Mesendoderm (in vitro differentiated cells): Measurements from ENCODE around the gene EVL.

Source experiments
- DNase-seq: peaks from one replicate; pipeline ENCODE4 v3.0.0; 2013
- H2AK5ac ChIP-seq: 2 replicates; pipeline ENCODE4 v1.6.1; 2013; ENCODE audit warnings: low read length, inconsistent platforms
- H2BK120ac ChIP-seq: 2 replicates; pipeline ENCODE4 v1.6.1; 2013; ENCODE audit warnings: low read depth, mild to moderate bottlenecking, low read length, moderate library complexity, mixed read lengths
- H2BK15ac ChIP-seq: replicated peaks from 2 replicates; pipeline ENCODE4 v1.6.1; 2013; ENCODE audit warnings: low read depth, mild to moderate bottlenecking, moderate library complexity
- H2BK5ac ChIP-seq: 2 replicates; pipeline ENCODE4 v1.6.1; 2013; ENCODE audit warnings: low read length, inconsistent platforms
- H3K18ac ChIP-seq: 2 replicates; pipeline ENCODE4 v1.6.1; 2013; ENCODE audit warnings: mild to moderate bottlenecking, low read length, mixed read lengths
- H3K23ac ChIP-seq: one replicate; pipeline ENCODE4 v1.6.1; 2013; ENCODE audit warnings: low read length
- H3K27ac ChIP-seq: 2 replicates; pipeline ENCODE4 v1.5.1; 2013; ENCODE audit warnings: low read depth, mild to moderate bottlenecking, inconsistent platforms, low read length, moderate library complexity
- H3K27me3 ChIP-seq: 2 replicates; pipeline ENCODE4 v1.6.1; 2013; ENCODE audit warnings: low read length, control low read depth, mild to moderate bottlenecking, inconsistent platforms; ENCODE audit not compliant: insufficient read depth, poor library complexity
- H3K36me3 ChIP-seq: 2 replicates; pipeline ENCODE4 v1.6.1; 2013; ENCODE audit warnings: low read length, inconsistent platforms; ENCODE audit not compliant: control insufficient read depth, insufficient read depth
- H3K4ac ChIP-seq: one replicate; pipeline ENCODE4 v1.6.1; 2013; ENCODE audit warnings: low read depth, mild to moderate bottlenecking, low read length, moderate library complexity
- H3K4me1 ChIP-seq: 2 replicates; pipeline ENCODE4 v1.6.1; 2013; ENCODE audit warnings: low read depth, low read length, inconsistent platforms; ENCODE audit not compliant: control insufficient read depth
- H3K4me2 ChIP-seq: 2 replicates; pipeline ENCODE4 v1.6.1; 2013; ENCODE audit warnings: low read length
- H3K4me3 ChIP-seq: 2 replicates; pipeline ENCODE4 v1.5.1; 2013; ENCODE audit warnings: mild to moderate bottlenecking, low read length
- H3K56ac ChIP-seq: one replicate; pipeline ENCODE4 v1.6.1; 2013; ENCODE audit warnings: low read length
- H3K79me1 ChIP-seq: 2 replicates; pipeline ENCODE4 v1.6.1; 2013; ENCODE audit warnings: low read length, inconsistent platforms
- H3K79me2 ChIP-seq: 2 replicates; pipeline ENCODE4 v1.6.1; 2013; ENCODE audit warnings: mild to moderate bottlenecking, low read length; ENCODE audit not compliant: control insufficient read depth, insufficient read depth
- H3K9ac ChIP-seq: 2 replicates; pipeline ENCODE4 v1.6.1; 2013; ENCODE audit warnings: low read length, inconsistent platforms
- H4K5ac ChIP-seq: one replicate; pipeline ENCODE4 v1.6.1; 2013; ENCODE audit warnings: low read length
- H4K8ac ChIP-seq: one replicate; pipeline ENCODE4 v1.6.1; 2013; ENCODE audit warnings: low read depth, mild to moderate bottlenecking, control low read depth, low read length, moderate library complexity
- WGBS: extraction: QIAGEN DNeasy Blood & Tissue Kit; methylation state at CpG from one replicate; pipeline ENCODE4 v1.1.7; 2013; ENCODE audit warnings: low lambda C conversion rate, missing lambda C conversion rate; ENCODE audit not compliant: insufficient coverage; ENCODE audit errors: extremely low coverage; 5-methylcytosine and 5-hydroxymethylcytosine counted together

Gene EVL

GRCh38 chr14:100041271-100041670, 24.0 kb upstream of the EVL start:
- no peak overlapping the region for H3K18ac ChIP-seq
- H3K79me1 ChIP-seq: no peaks in the 10 kb centered on the region
- H3K4me2 ChIP-seq: no peak overlapping the region
- no peak overlapping the region for H3K56ac ChIP-seq
- no CpG with 5 or more reads among the region's 2 CpGs for WGBS
- H3K23ac ChIP-seq: no peak overlapping the region
- H3K79me2 ChIP-seq: no peaks in the 10 kb centered on the region
- no peaks in the 10 kb centered on the region for H3K36me3 ChIP-seq
- H2AK5ac ChIP-seq: no peak overlapping the region
- no peaks in the 10 kb centered on the region for H3K27me3 ChIP-seq
- no peak overlapping the region for H3K4ac ChIP-seq
- H3K4me1 ChIP-seq: no peaks in the 10 kb centered on the region
- H2BK120ac ChIP-seq: no peak overlapping the region
- no peak overlapping the region for H3K4me3 ChIP-seq
- H2BK5ac ChIP-seq: no peak overlapping the region
- no peak for DNase-seq
- no peak overlapping the region for H4K8ac ChIP-seq
- no peak overlapping the region for H2BK15ac ChIP-seq
- no peak overlapping the region for H4K5ac ChIP-seq
- no peak overlapping the region for H3K27ac ChIP-seq
- H3K9ac ChIP-seq: no peak overlapping the region

GRCh38 chr14:100042286-100042685, 22.9 kb upstream of the EVL start:
- no peaks in the 10 kb centered on the region for H3K4me1 ChIP-seq
- H3K79me1 ChIP-seq: no peaks in the 10 kb centered on the region
- H4K5ac ChIP-seq: no peak overlapping the region
- no peak overlapping the region for H2BK15ac ChIP-seq
- no peak overlapping the region for H2BK5ac ChIP-seq
- no peak overlapping the region for H3K23ac ChIP-seq
- H3K56ac ChIP-seq: no peak overlapping the region
- H4K8ac ChIP-seq: no peak overlapping the region
- no peak overlapping the region for H3K4me2 ChIP-seq
- H3K4me3 ChIP-seq: no peak overlapping the region
- H3K36me3 ChIP-seq: no peaks in the 10 kb centered on the region
- no peaks in the 10 kb centered on the region for H3K79me2 ChIP-seq
- DNase-seq: no peak
- no CpG with 5 or more reads among the region's 6 CpGs for WGBS
- H3K27me3 ChIP-seq: no peaks in the 10 kb centered on the region
- no peak overlapping the region for H3K9ac ChIP-seq
- H3K4ac ChIP-seq: no peak overlapping the region
- H3K27ac ChIP-seq: no peak overlapping the region
- H3K18ac ChIP-seq: no peak overlapping the region
- no peak overlapping the region for H2BK120ac ChIP-seq
- H2AK5ac ChIP-seq: no peak overlapping the region

- Histone ChIP-seq H3K23ac (no peak overlapping the region), H2BK5ac (no peak overlapping the region), H3K4me3 (no peak overlapping the region), H4K8ac (no peak overlapping the region), H3K9ac (no peak overlapping the region), H4K5ac (no peak overlapping the region), H2BK15ac (no peak overlapping the region), H3K79me1 (no peaks in the 10 kb centered on the region), H3K4me2 (no peak overlapping the region), H2BK120ac (no peak overlapping the region), H2AK5ac (no peak overlapping the region), H3K79me2 (no peaks in the 10 kb centered on the region), H3K4ac (no peak overlapping the region), H3K56ac (no peak overlapping the region), H3K36me3 (no peaks in the 10 kb centered on the region), H3K27me3 (no peaks in the 10 kb centered on the region), H3K27ac (no peak overlapping the region), H3K18ac (no peak overlapping the region), H3K4me1 (no peaks in the 10 kb centered on the region)
- WGBS: no CpG with 5 or more reads among the region's 4 CpGs
- DNase-seq: no peak
These were observed 19.4 kb upstream of the EVL start for GRCh38 chr14:100045642-100046344.

- no peaks in the 10 kb centered on the region for H3K4me1 ChIP-seq
- no peak overlapping the region for H3K4me3 ChIP-seq
- H3K56ac ChIP-seq: no peak overlapping the region
- no peak overlapping the region for H3K18ac ChIP-seq
- no peak overlapping the region for H3K9ac ChIP-seq
- no peak overlapping the region for H3K4ac ChIP-seq
- H2AK5ac ChIP-seq: no peak overlapping the region
- H2BK15ac ChIP-seq: no peak overlapping the region
- H3K4me2 ChIP-seq: no peak overlapping the region
- no peaks in the 10 kb centered on the region for H3K36me3 ChIP-seq
- no peak overlapping the region for H3K23ac ChIP-seq
- H4K5ac ChIP-seq: no peak overlapping the region
- H3K27me3 ChIP-seq: no peaks in the 10 kb centered on the region
- no peaks in the 10 kb centered on the region for H3K79me1 ChIP-seq
- H3K27ac ChIP-seq: no peak overlapping the region
- no peak overlapping the region for H2BK120ac ChIP-seq
- WGBS: no CpG with 5 or more reads among the region's 4 CpGs
- DNase-seq: no peak
- H3K79me2 ChIP-seq: no peaks in the 10 kb centered on the region
- no peak overlapping the region for H2BK5ac ChIP-seq
- H4K8ac ChIP-seq: no peak overlapping the region
These were observed 17.6 kb upstream of the EVL start for GRCh38 chr14:100047600-100047999.

- no CpG with 5 or more reads among the region's 3 CpGs for WGBS
- no peak for DNase-seq
- Histone ChIP-seq H3K4ac (no peak overlapping the region), H2BK15ac (no peak overlapping the region), H3K56ac (no peak overlapping the region), H3K18ac (no peak overlapping the region), H3K27me3 (no peaks in the 10 kb centered on the region), H2AK5ac (no peak overlapping the region), H3K79me2 (no peaks in the 10 kb centered on the region), H3K36me3 (no peaks in the 10 kb centered on the region), H3K79me1 (no peaks in the 10 kb centered on the region), H3K4me2 (no peak overlapping the region), H3K4me3 (no peak overlapping the region), H3K4me1 (no peaks in the 10 kb centered on the region), H2BK5ac (no peak overlapping the region), H3K27ac (no peak overlapping the region), H4K5ac (no peak overlapping the region), H3K9ac (no peak overlapping the region), H2BK120ac (no peak overlapping the region), H4K8ac (no peak overlapping the region), H3K23ac (no peak overlapping the region)
These were observed 16.4 kb upstream of the EVL start for GRCh38 chr14:100048786-100049185.

- Histone ChIP-seq H3K79me1 (no peaks in the 10 kb centered on the region), H3K4me3 (no peak overlapping the region), H3K27me3 (no peaks in the 10 kb centered on the region), H4K5ac (no peak overlapping the region), H3K23ac (no peak overlapping the region), H3K27ac (no peak overlapping the region), H3K18ac (no peak overlapping the region), H3K4ac (no peak overlapping the region), H3K56ac (no peak overlapping the region), H2BK5ac (no peak overlapping the region), H3K36me3 (no peaks in the 10 kb centered on the region), H3K4me2 (no peak overlapping the region), H4K8ac (no peak overlapping the region), H2BK120ac (no peak overlapping the region), H2AK5ac (no peak overlapping the region), H3K4me1 (no peaks in the 10 kb centered on the region), H3K9ac (no peak overlapping the region), H2BK15ac (no peak overlapping the region), H3K79me2 (no peaks in the 10 kb centered on the region)
- no peak for DNase-seq
- no CpG with 5 or more reads among the region's 2 CpGs for WGBS
These were observed 16.0 kb upstream of the EVL start for GRCh38 chr14:100049220-100049619.
